Lower lobe of right lung (tissue), 2 donors: ENCODE measurements around the gene MZT2B. TPM values are rescaled to one million over a fixed set of nuclear protein-coding genes. Genes with fewer than 3 reads are reported as not detected.
"Not testable (repeated sequence)": the region's sequence is repeated elsewhere in the genome, so short reads cannot be mapped to it uniquely, and the experiment has no call there.

Experiments
- ATAC-seq, 2 donors: fragments of 200-7000 bp; cut with Tn5 transposase; one replicate each; pipeline ENCODE4 v1.9.1; 2020 to 2022; ENCODE audit warnings: mild to moderate bottlenecking in 2 of 2, moderate library complexity in 2 of 2
- DNase-seq: peaks from one replicate; pipeline ENCODE4 v3.0.0-alpha.2; 2020
- H3K27ac ChIP-seq: fragments of 200-600 bp; one replicate; pipeline ENCODE4 v1.8.0; 2022
- H3K27me3 ChIP-seq: fragments of 200-600 bp; one replicate; pipeline ENCODE4 v1.8.0; 2022; ENCODE audit warnings: low read depth
- H3K36me3 ChIP-seq: fragments of 200-600 bp; one replicate; pipeline ENCODE4 v1.8.0; 2022; ENCODE audit warnings: mild to moderate bottlenecking
- H3K4me1 ChIP-seq: fragments of 200-600 bp; one replicate; pipeline ENCODE4 v1.8.0; 2022
- H3K4me3 ChIP-seq: fragments of 200-600 bp; one replicate; pipeline ENCODE4 v1.8.0; 2022; ENCODE audit warnings: mild to moderate bottlenecking
- H3K9me3 ChIP-seq: fragments of 200-600 bp; one replicate; pipeline ENCODE4 v1.8.0; 2022
- CTCF ChIP-seq: fragments of 200-600 bp; IDR thresholded peaks from one replicate; pipeline ENCODE4 v1.8.0; 2022; ENCODE audit warnings: antibody characterized with exemption, mild to moderate bottlenecking
- intact Hi-C: fragments of 100-400 bp; cut with DNase I; formaldehyde crosslinking; loops from one replicate; pipeline ENCODE4 v1.11.0; 2022
- total RNA-seq: library from RNA; stranded (reverse); fragmentation: NEBNext Ultra II Directional; extraction: Animal tissue kit (Norgen Biotek cat#: 25700); gene quantifications from one replicate; pipeline ENCODE4 v1.2.1, GENCODE V29; 2021
- donor health status: DM: no; HTN: yes; CAD: no; lungs with severe emphysema.

The MZT2B gene
- total RNA-seq, 1 donor from 2014 or later = 125 TPM

DNA sequence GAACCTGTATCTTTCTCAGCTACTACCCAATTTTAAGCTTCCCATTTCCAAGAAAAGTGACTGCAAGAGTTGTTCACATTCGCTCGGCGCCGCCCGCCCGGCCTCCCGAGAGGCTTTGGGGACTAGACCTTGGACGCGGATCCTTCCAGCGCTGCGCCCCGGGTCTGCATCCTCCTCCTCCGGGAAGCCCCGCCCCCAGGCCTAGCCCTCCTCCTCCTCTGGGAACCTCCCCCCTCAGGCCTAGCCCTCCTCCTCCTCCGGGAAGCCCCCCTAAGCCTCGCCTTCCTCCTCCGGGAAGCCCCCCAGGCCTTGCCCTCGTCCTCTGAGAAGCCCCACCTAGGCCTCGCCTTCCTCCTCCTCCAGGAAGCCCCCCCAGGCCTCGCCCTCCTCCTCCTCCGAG is 45.9 kb downstream of the MZT2B start:
- intact Hi-C loops, H3K27ac ChIP-seq, DNase-seq, H3K27me3 ChIP-seq, ATAC-seq, H3K4me1 ChIP-seq, H3K9me3 ChIP-seq, H3K36me3 ChIP-seq, H3K4me3 ChIP-seq: not testable (repeated sequence)

DNA sequence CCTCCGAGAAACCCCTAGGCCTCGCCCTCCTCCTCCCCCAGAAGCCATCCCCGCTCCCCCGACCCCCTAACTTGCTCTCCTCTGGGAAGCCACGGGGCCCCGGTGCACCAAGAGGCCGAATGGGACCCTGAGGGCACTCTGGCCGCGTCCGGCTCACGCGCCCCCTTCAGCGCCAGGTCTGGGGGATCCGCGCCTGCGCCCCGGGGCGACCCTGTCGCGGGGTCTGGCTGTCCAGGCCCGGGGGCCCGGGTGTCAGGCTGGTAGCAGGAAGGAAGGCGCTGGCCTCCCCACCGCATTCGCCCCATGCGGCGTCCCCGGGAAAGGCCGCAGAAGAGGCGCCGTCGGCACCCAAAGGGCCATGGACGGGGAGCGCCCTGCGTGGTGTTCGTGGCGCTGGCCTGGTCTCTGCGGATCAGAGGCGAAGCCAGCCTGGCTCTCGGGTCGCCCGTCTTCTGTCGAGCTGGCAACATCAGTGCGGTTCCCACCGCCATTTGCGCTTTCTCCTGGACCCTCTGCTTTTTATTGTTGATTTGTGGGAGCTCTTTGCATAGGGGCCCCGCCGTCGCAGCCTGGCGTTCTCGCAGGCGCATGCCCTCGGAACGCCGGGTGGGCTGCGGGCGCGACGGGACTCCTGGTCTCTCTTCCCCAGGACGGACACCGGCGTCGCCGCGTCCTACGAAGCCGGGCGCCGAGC is 46.6 kb downstream of the MZT2B start:
- H3K9me3 ChIP-seq, ATAC-seq, H3K27me3 ChIP-seq, intact Hi-C loops, H3K36me3 ChIP-seq, H3K4me3 ChIP-seq, H3K4me1 ChIP-seq, DNase-seq, H3K27ac ChIP-seq: not testable (repeated sequence)

GRCh38 chr2:130229161-130229510 is 47.1 kb downstream of the MZT2B start:
- H3K4me1 ChIP-seq, DNase-seq, H3K36me3 ChIP-seq, H3K27ac ChIP-seq, H3K4me3 ChIP-seq, H3K27me3 ChIP-seq, intact Hi-C loops, H3K9me3 ChIP-seq: not testable (repeated sequence)
- ATAC-seq = peak in 1 of 2 donors; percentile 39

DNA sequence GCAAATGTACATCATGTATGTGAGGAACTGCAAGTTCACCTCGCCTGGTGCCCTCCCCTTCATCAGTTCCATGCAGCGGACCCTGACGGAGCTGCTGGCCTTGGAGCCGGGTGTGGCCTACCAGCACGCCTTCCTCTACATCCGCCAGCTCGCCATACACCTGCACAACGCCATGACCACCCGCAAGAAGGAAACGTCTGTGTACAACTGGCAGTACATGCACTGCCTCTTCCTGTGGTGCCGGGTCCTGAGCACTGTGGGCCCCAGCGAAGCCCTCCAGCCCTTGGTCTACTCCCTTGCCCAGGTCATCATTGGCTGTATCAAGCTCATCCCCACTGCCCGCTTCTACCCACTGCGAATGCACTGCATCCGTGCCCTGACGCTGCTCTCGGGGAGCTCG is 48.3 kb downstream of the MZT2B start:
- DNase-seq, H3K27ac ChIP-seq, H3K4me1 ChIP-seq, H3K9me3 ChIP-seq, intact Hi-C loops, ATAC-seq, H3K36me3 ChIP-seq, H3K27me3 ChIP-seq, H3K4me3 ChIP-seq: not testable (repeated sequence)

DNA sequence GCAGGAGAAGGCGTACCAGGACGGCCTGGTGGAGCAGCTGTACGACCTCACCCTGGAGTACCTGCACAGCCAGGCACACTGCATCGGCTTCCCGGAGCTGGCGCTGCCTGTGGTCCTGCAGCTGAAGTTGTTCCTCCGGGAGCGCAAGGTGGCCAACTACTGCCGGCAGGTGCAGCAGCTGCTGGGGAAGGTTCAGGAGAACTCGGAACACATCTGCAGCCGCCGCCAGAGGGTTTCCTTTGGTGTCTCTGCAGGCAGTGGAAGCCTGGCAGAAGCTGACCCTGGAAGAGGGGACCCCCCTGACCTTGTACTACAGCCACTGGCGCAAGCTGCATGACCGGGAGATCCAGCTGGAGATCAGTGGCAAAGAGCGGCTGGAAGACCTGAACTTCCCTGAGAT is 48.8 kb downstream of the MZT2B start:
- DNase-seq, H3K4me3 ChIP-seq, H3K9me3 ChIP-seq, ATAC-seq, H3K36me3 ChIP-seq, intact Hi-C loops, H3K27me3 ChIP-seq, H3K4me1 ChIP-seq, H3K27ac ChIP-seq: not testable (repeated sequence)

DNA sequence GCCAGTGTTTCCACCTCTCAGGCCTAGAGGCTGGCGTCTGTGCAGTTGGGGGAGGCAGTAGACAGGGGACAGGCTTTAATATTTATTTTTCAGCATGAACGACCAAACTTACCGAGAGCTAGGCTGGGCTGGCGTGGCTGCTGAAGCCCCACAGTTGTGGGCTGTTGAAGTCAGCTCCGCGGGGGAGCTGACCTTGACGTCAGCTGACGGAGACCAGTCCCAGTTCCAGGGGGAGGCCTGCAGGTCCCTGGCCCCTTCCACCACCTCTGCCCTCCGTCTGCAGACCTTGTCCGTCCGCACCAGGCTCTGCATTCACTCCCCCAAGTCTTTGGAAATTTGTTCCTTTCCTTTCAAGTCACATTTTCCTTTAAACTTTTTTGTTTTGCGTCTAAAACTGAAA is 49.6 kb downstream of the MZT2B start:
- Histone ChIP-seq H3K4me1 (no peaks in the 10 kb centered on the region), H3K27ac (no peak overlapping the region), H3K4me3 (no peak overlapping the region), H3K9me3 (no peaks in the 10 kb centered on the region), H3K27me3 (peaks cover 5% of the 10 kb centered on the region), H3K36me3 (no peaks in the 10 kb centered on the region)
- ATAC-seq (no peak), DNase-seq (no peak)
- no peak for TF ChIP-seq CTCF
- intact Hi-C loops = no loop called here

GRCh38 chr2:130233066-130233465 is 51.0 kb downstream of the MZT2B start:
- H3K27ac ChIP-seq, H3K27me3 ChIP-seq, H3K4me1 ChIP-seq, H3K4me3 ChIP-seq, ATAC-seq, H3K9me3 ChIP-seq, intact Hi-C loops, DNase-seq, H3K36me3 ChIP-seq: not testable (repeated sequence)

DNA sequence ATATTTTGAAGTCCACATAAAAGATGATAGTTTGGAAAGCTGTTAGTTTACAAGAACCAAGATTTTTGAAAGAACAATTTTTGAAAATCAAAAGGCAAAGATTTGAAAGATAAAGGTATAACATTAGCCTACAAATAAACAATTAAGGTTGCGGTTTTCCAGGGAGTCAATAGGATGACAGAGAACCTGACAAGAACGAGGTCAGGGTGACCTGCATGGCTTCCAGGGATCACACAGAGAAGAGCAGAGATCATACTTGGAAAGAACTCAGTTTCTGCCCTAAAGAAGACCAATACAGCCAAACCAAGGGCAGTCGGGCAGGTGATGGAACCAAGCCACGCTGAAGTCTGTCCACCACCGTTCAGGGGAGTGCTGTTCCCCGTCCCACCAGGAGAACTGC is 57.5 kb downstream of the MZT2B start:
- H3K9me3 ChIP-seq, ATAC-seq, H3K4me3 ChIP-seq, H3K36me3 ChIP-seq, DNase-seq, H3K4me1 ChIP-seq, H3K27me3 ChIP-seq, intact Hi-C loops, H3K27ac ChIP-seq: not testable (repeated sequence)

Other genes with a start within 250 kb of the MZT2B start
- gene RAB6C, start 202.6 kb upstream of the MZT2B start, total RNA-seq = not detected
- not detected for gene POTEF, start 53.0 kb upstream of the MZT2B start, total RNA-seq
- 7.2 TPM for gene CCDC74B, start 37.1 kb upstream of the MZT2B start, total RNA-seq
- gene SMPD4, start 660 bp upstream of the MZT2B start, total RNA-seq = 35.7 TPM
- not detected for gene TUBA3E, start 16.2 kb downstream of the MZT2B start, total RNA-seq
- 55.9 TPM for gene IMP4, start 160.6 kb downstream of the MZT2B start, total RNA-seq
- 74.1 TPM for gene PTPN18, start 173.8 kb downstream of the MZT2B start, total RNA-seq